K562 (cell line): Measurements from ENCODE around the gene MRPS18B. TPM values are rescaled to one million over a fixed set of nuclear protein-coding genes. Genes with fewer than 3 reads are reported as not detected.

Source experiments
- ATAC-seq: fragments of 200-7000 bp; cut with Tn5 transposase; 3 replicates; pipeline ENCODE4 v1.9.1; 2020; ENCODE audit warnings: moderate library complexity
- BruUV-seq: library from RNA; stranded (reverse); fragments of 400-500 nt; replicated peaks from 2 replicates; lab custom pipeline; 2021; lab: Mats Ljungman, UMichigan
- CTCF ChIA-PET: fragments of 300-600 bp; formaldehyde crosslinking; extraction: SDS; loops from one replicate; lab custom pipeline; 2021; ENCODE audit warnings: low intra/inter-chr PET ratio; lab: Yijun Ruan, JAX
- POLR2A ChIA-PET: fragments of 300-600, 350-650 bp; sonication (Branson Sonifier 250); formaldehyde crosslinking; extraction: SDS; loops from one replicate; lab custom pipeline; 2021; ENCODE audit warnings: antibody characterized with exemption, inconsistent platforms; lab: Yijun Ruan, JAX
- DNase-seq, 4 experiments: peaks; one replicate each; pipeline versions ENCODE4 v3.0.0 to v3.0.0-alpha.2; 2011 to 2018; ENCODE audit warnings: low spot score in 3 of 4, mixed read lengths in 3 of 4; ENCODE audit errors: extremely low read depth in 1 of 4
- FAIRE-seq: peaks from 2 replicates; lab custom pipeline; 2011; peaks lifted over from hg19 to GRCh38; lab: Jason Lieb, UNC
- H2AFZ ChIP-seq: 2 replicates; pipeline ENCODE4 v1.6.0; 2011; ENCODE audit warnings: low read depth, low read length, control low read depth, inconsistent platforms
- H3K27ac ChIP-seq: fragments of 200-600 bp; 3 replicates; pipeline ENCODE4 v1.8.0; 2011; ENCODE audit warnings: low read depth, mild to moderate bottlenecking, control low read depth, inconsistent platforms, low read length, moderate library complexity, mixed read lengths; ENCODE audit errors: extremely low read depth
- H3K27me3 ChIP-seq, 2 experiments: fragments of 300-600 bp in 1 of 2; 2 replicates in 1 of 2; 3 replicates in 1 of 2; pipeline versions ENCODE4 v1.6.0 to v1.8.0; 2011; ENCODE audit warnings: inconsistent platforms in 2 of 2, low read length in 2 of 2, mild to moderate bottlenecking in 1 of 2, mixed read lengths in 1 of 2, moderate library complexity in 1 of 2; ENCODE audit not compliant: control insufficient read depth in 2 of 2, insufficient read depth in 2 of 2
- H3K36me3 ChIP-seq: fragments of 300-600 bp; 3 replicates; pipeline ENCODE4 v1.8.0; 2011; ENCODE audit warnings: mild to moderate bottlenecking, low read length, inconsistent platforms; ENCODE audit not compliant: control insufficient read depth, insufficient read depth
- H3K4me1 ChIP-seq, 2 experiments: fragments of 200-600 bp in 1 of 2; replicated peaks in 1 of 2; 2 replicates in 1 of 2; 3 replicates in 1 of 2; pipeline versions ENCODE4 v1.5.1 to v1.8.0; 2011; ENCODE audit warnings: inconsistent platforms in 2 of 2, low read length in 2 of 2, mild to moderate bottlenecking in 1 of 2, mixed read lengths in 1 of 2, moderate library complexity in 1 of 2; ENCODE audit not compliant: control insufficient read depth in 2 of 2, insufficient read depth in 2 of 2
- H3K4me2 ChIP-seq: 2 replicates; pipeline ENCODE4 v1.6.1; 2011; ENCODE audit warnings: low read length, control low read depth, inconsistent platforms, mixed read lengths; ENCODE audit not compliant: insufficient read depth
- H3K4me3 ChIP-seq: fragments of 200-600 bp; sonication (generic), shearing (Covaris generic); 2 replicates; pipeline ENCODE4 v1.5.1; 2016; ENCODE audit warnings: control low read depth, inconsistent platforms
- H3K79me2 ChIP-seq: fragments of 200-600 bp; 3 replicates; pipeline ENCODE4 v1.8.0; 2011; ENCODE audit warnings: low read length, inconsistent platforms; ENCODE audit not compliant: control insufficient read depth, insufficient read depth
- H3K9ac ChIP-seq, 2 experiments: 2 replicates each; pipeline versions ENCODE4 v1.6.0 to v1.6.1; 2011; ENCODE audit warnings: low read depth in 2 of 2, low read length in 2 of 2, control low read depth in 1 of 2, inconsistent platforms in 1 of 2, mild to moderate bottlenecking in 1 of 2, mixed read lengths in 1 of 2; ENCODE audit not compliant: insufficient read depth in 1 of 2
- H3K9me1 ChIP-seq: one replicate; pipeline ENCODE4 v1.6.0; 2011; ENCODE audit warnings: inconsistent platforms, mild to moderate bottlenecking, low read length, moderate library complexity; ENCODE audit not compliant: control insufficient read depth, insufficient read depth
- H3K9me3 ChIP-seq: replicated peaks from 2 replicates; pipeline ENCODE4 v1.5.1; 2011; ENCODE audit warnings: low read depth, low read length, inconsistent platforms; ENCODE audit not compliant: control insufficient read depth, insufficient read depth
- H4K20me1 ChIP-seq: replicated peaks from 2 replicates; pipeline ENCODE4 v1.6.1; 2011; ENCODE audit warnings: low read length, inconsistent platforms, mixed read lengths; ENCODE audit not compliant: control insufficient read depth, insufficient read depth
- CBX2 ChIP-seq: fragments of 200-600 bp; sonication (generic); IDR thresholded peaks from one replicate; pipeline ENCODE4 v1.6.1; 2012; ENCODE audit warnings: mild to moderate bottlenecking, low read length, inconsistent platforms; ENCODE audit not compliant: insufficient read depth, poor library complexity, severe bottlenecking
- CBX8 ChIP-seq: fragments of 200-600 bp; sonication (generic); IDR thresholded peaks from 2 replicates; pipeline ENCODE4 v1.6.1; 2012; ENCODE audit warnings: borderline replicate concordance, mixed run types, low read depth, mild to moderate bottlenecking, moderate library complexity, mixed read lengths, low read length, control low read depth, inconsistent platforms; ENCODE audit not compliant: poor library complexity, severe bottlenecking; ENCODE audit errors: extremely low read depth
- DACH1 ChIP-seq: fragments of 450-650 bp; IDR thresholded peaks from 2 replicates; pipeline ENCODE4 v1.6.1; 2018; ENCODE audit not compliant: partially characterized antibody
- FOXA3 ChIP-seq, 2 experiments: fragments of 450-650 bp in 1 of 2; sonication (generic) in 1 of 2; formaldehyde crosslinking; IDR thresholded peaks in 1 of 2; conservative IDR thresholded peaks in 1 of 2; 2 replicates each; pipeline versions ENCODE4 v1.4.0 to v1.8.0; 2020 to 2022; ENCODE audit warnings: mild to moderate bottlenecking in 2 of 2, missing genetic modification reagents in 1 of 2
- GTF2F1 ChIP-seq: IDR thresholded peaks from 2 replicates; pipeline ENCODE4 v1.6.1; 2011; ENCODE audit warnings: low read depth, low read length, improper control_type of control experiment
- HOXB6 ChIP-seq: fragments of 250-450 bp; sonication (Bioruptor Pico); IDR thresholded peaks from 2 replicates; pipeline ENCODE4 v1.5.1; 2022; ENCODE audit warnings: mild to moderate bottlenecking, borderline replicate concordance
- JUND ChIP-seq, 2 experiments: IDR thresholded peaks; 2 replicates in 1 of 2; 3 replicates in 1 of 2; pipeline ENCODE4 v1.6.1; 2011; ENCODE audit warnings: borderline replicate concordance in 2 of 2, low read depth in 2 of 2, low read length in 2 of 2, improper control_type of control experiment in 1 of 2, missing biosample characterization in 1 of 2, missing genetic modification characterization in 1 of 2, missing genetic modification reagents in 1 of 2
- LARP7 ChIP-seq: fragments of 450-650 bp; IDR thresholded peaks from 2 replicates; pipeline ENCODE4 v1.6.1; 2016
- MAFF ChIP-seq: IDR thresholded peaks from 2 replicates; pipeline ENCODE4 v1.6.1; 2012; ENCODE audit warnings: low read length, improper control_type of control experiment
- MAFG ChIP-seq: fragments of 450-650 bp; conservative IDR thresholded peaks from 2 replicates; pipeline ENCODE4 v1.6.1; 2016; ENCODE audit warnings: missing genetic modification characterization, missing compliant biosample characterization
- MAFK ChIP-seq: IDR thresholded peaks from 2 replicates; pipeline ENCODE4 v1.6.1; 2011; ENCODE audit warnings: low read length, improper control_type of control experiment
- MTA2 ChIP-seq: fragments of 450-650 bp; IDR thresholded peaks from 2 replicates; pipeline ENCODE4 v1.6.1; 2016; ENCODE audit warnings: low read depth
- NFE2L1 ChIP-seq: fragments of 450-650 bp; IDR thresholded peaks from 2 replicates; pipeline ENCODE4 v1.6.1; 2016; ENCODE audit warnings: missing genetic modification characterization, low read depth, mild to moderate bottlenecking, missing compliant biosample characterization, moderate library complexity, borderline replicate concordance
- PBX2 ChIP-seq, 2 experiments: IDR thresholded peaks in 1 of 2; conservative IDR thresholded peaks in 1 of 2; 2 replicates each; pipeline ENCODE4 v1.6.1; 2016; ENCODE audit warnings: low read depth in 2 of 2, mild to moderate bottlenecking in 1 of 2, missing compliant biosample characterization in 1 of 2, missing genetic modification characterization in 1 of 2, moderate library complexity in 1 of 2
- PKNOX1 ChIP-seq: fragments of 450-650 bp; IDR thresholded peaks from 2 replicates; pipeline ENCODE4 v1.6.1; 2016
- SLC30A9 ChIP-seq: fragments of 250-450 bp; sonication (Bioruptor Pico); IDR thresholded peaks from 2 replicates; pipeline ENCODE4 v1.8.0; 2022; ENCODE audit warnings: mild to moderate bottlenecking, moderate library complexity
- WGBS: fragments of 100-300 bp; shearing (Covaris generic); methylation state at CpG from one replicate; pipeline ENCODE4 v1.1.6; 2016; ENCODE audit warnings: low coverage, mixed read lengths; ENCODE audit not compliant: insufficient coverage; ENCODE audit errors: missing lambda C conversion rate; 5-methylcytosine and 5-hydroxymethylcytosine counted together
- in situ Hi-C: fragments of 300-500 bp; cut with MboI; formaldehyde crosslinking; loops from 4 replicates; pipeline ENCODE4 v1.15.0; 2018; ENCODE audit warnings: inconsistent platforms, mixed read lengths
- intact Hi-C: fragments of 100-400 bp; cut with micrococcal nuclease; formaldehyde crosslinking; loops from 2 replicates; pipeline ENCODE4 v1.14.2; 2022
- polyA plus RNA-seq, 8 experiments: library from polyadenylated mRNA; depleted of rRNA in 4 of 8; stranded (reverse) in 5 of 8; unstranded in 3 of 8; fragments of >200 nt; fragmentation: Nextera tagmentation in 2 of 8; fragmentation: Illumina TruSeq in 1 of 8; extraction: Ambion mirVana in 2 of 8; extraction: Trizol in 1 of 8; gene quantifications; 2 replicates each; pipeline versions ENCODE4 v1.2.1 to v1.2.3, GENCODE V29; 2011 to 2014; ENCODE audit warnings: inconsistent platforms in 1 of 8, missing spikeins in 1 of 8
- total RNA-seq, 7 experiments: library from RNA; depleted of rRNA in 6 of 7; stranded (reverse); fragments of >200 nt in 6 of 7; fragmentation: Illumina TruSeq in 2 of 7; extraction: Trizol in 2 of 7; gene quantifications; 2 replicates each; pipeline versions ENCODE4 v1.2.1 to v1.2.3, GENCODE V29; 2011 to 2021; ENCODE audit warnings: low replicate concordance in 1 of 7

MRPS18B gene
- total and polyA plus RNA-seq, 9 of the 15 experiments (the other 6 are each of a cell fraction or from before 2014, with no cell fraction given): 132 to 383 (median 178) TPM

- in situ Hi-C loops: no loop called here
- no peaks in the 10 kb centered on the region for H3K27me3 ChIP-seq
- H3K9ac ChIP-seq: no peak overlapping the region
- peaks cover 3 to 4% of the 10 kb centered on the region in 2 experiments; a peak in 3 of 5 replicates for H3K4me1 ChIP-seq
- H3K4me2 ChIP-seq: no peak overlapping the region
- POLR2A ChIA-PET: interaction anchor here (0.8 to 3.1 kb wide), 14 partner anchors 8 to 142 kb away, joined by 3 to 52 read pairs (median 6); partner anchors contain the start of genes ABCF1, MRPS18B, PPP1R10 and PRR3
- peak overlapping the region; percentile 8; the same call in 2 of the 3 replicates for H3K27ac ChIP-seq
- no peak overlapping the region for H2AFZ ChIP-seq
- DNase-seq: peak in 2 of 4 experiments; percentile 29 to 36
- intact Hi-C loops: no loop called here
- BruUV-seq: no TSS peak
- 86% methylated on average over 1 of the region's 1 CpG for WGBS
- peak; percentile 60; the same call in 2 of the 3 replicates for ATAC-seq
- H3K36me3 ChIP-seq: peaks cover 94% of the 10 kb centered on the region
- CTCF ChIA-PET: no interaction called here
- no peaks in the 10 kb centered on the region for H3K9me3 ChIP-seq
- H4K20me1 ChIP-seq: peaks cover 5% of the 10 kb centered on the region; the same call in 1 of the 2 replicates
- H3K79me2 ChIP-seq: peaks cover 29% of the 10 kb centered on the region
- H3K4me3 ChIP-seq: no peak overlapping the region
- peaks cover 5% of the 10 kb centered on the region for H3K9me1 ChIP-seq
- peak; percentile 78 for FAIRE-seq
- TF ChIP-seq PBX2 (CRISPR knock-in tag; IDR thresholded peaks at IDR 0.05; ENCODE audit: low read depth) (no peak), PBX2 (tag; conservative IDR thresholded peaks at IDR 0.05; ENCODE audit: low read depth) (peak; percentile 63), SLC30A9 (CRISPR knock-in tag) (no peak), MTA2 (no peak), CBX8 (no peak), MAFK (peak; percentile 65; the same call in 1 of the 2 replicates), PKNOX1 (peak; percentile 62), MAFG (tag) (peak; percentile 92), GTF2F1 (no peak), JUND (IDR thresholded peaks at IDR 0.05; ENCODE audit: borderline replicate concordance, low read depth, low read length) (no peak), JUND (tag; IDR thresholded peaks at IDR 0.05; ENCODE audit: borderline replicate concordance, low read depth, low read length) (no peak), FOXA3 (CRISPR knock-in tag; conservative IDR thresholded peaks at IDR 0.05 in 1 of 2, IDR thresholded peaks at IDR 0.05 in 1 of 2) (0 out of 4 replicates have a peak, but pooled peaks of 1 of the 2 experiments have one; percentile 15), HOXB6 (CRISPR knock-in tag) (no peak), MAFF (peak; percentile 77), NFE2L1 (tag) (peak; percentile 77), DACH1 (peak; percentile 77), LARP7 (no peak), CBX2 (no peak)
Observed at GRCh38 chr6:30591008-30591407, 26.6 kb upstream of the MRPS18B start.
